Measurements from ENCODE around the gene MGST2.

DNA sequence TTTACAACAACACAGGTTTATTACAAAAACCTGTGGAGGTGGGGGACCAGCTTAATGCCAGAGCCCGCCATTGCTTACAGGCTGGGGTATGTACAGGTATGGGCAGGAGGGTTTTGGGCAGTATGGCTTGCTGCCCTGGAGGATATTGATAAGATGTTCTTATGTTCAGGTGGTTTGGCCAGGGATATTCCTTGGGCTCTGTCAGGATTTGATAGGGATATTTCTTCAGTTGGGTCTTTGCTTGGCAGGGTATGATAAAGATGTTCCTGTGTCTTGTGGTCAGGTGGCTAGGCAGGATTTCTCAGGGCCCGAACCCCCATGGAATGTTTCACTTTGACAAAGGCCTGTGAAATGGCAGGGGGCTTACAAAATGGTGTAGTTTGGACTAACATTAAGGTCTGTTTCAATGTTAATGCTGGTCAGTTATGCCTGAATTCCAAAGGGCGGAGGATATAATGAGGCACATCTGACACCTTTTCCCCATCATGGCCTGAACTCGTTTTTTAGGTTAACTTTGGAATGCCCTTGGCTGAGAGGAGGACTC lies 3.1 kb downstream of the MGST2 start:
- TF ChIP-seq, protein P1, sequence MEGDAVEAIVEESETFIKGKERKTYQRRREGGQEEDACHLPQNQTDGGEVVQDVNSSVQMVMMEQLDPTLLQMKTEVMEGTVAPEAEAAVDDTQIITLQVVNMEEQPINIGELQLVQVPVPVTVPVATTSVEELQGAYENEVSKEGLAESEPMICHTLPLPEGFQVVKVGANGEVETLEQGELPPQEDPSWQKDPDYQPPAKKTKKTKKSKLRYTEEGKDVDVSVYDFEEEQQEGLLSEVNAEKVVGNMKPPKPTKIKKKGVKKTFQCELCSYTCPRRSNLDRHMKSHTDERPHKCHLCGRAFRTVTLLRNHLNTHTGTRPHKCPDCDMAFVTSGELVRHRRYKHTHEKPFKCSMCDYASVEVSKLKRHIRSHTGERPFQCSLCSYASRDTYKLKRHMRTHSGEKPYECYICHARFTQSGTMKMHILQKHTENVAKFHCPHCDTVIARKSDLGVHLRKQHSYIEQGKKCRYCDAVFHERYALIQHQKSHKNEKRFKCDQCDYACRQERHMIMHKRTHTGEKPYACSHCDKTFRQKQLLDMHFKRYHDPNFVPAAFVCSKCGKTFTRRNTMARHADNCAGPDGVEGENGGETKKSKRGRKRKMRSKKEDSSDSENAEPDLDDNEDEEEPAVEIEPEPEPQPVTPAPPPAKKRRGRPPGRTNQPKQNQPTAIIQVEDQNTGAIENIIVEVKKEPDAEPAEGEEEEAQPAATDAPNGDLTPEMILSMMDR (IDR thresholded peaks at IDR 0.05; ENCODE audit: insufficient read depth, low read depth, low read length): no peak
- TF ChIP-seq EZH2 (IDR thresholded peaks at IDR 0.05; ENCODE audit: insufficient read depth, low read length): no peak
